Keratinocyte (primary cell): ENCODE measurements around the gene STARD10. TPM values are rescaled to one million over a fixed set of nuclear protein-coding genes. Genes with fewer than 3 reads are reported as not detected.

Source experiments
- DNase-seq: peaks from one replicate; pipeline ENCODE4 v3.0.0-alpha.2; 2011; ENCODE audit warnings: low read depth, missing footprints, low spot score
- FAIRE-seq: peaks from 2 replicates; lab custom pipeline; 2011; peaks lifted over from hg19 to GRCh38; lab: Jason Lieb, UNC
- H2AFZ ChIP-seq: 2 replicates; pipeline ENCODE4 v1.6.0; 2012; ENCODE audit warnings: low read length, control low read depth, inconsistent platforms; ENCODE audit not compliant: control insufficient read depth
- H3K27ac ChIP-seq: 2 replicates; pipeline ENCODE4 v1.5.1; 2011; ENCODE audit warnings: low read length; ENCODE audit not compliant: control insufficient read depth, insufficient read depth
- H3K27me3 ChIP-seq: 3 replicates; pipeline ENCODE4 v1.6.0; 2011; ENCODE audit warnings: low read length; ENCODE audit not compliant: control insufficient read depth, insufficient read depth; ENCODE audit errors: extremely low read depth
- H3K36me3 ChIP-seq, 2 experiments: 2 replicates in 1 of 2; 3 replicates in 1 of 2; pipeline ENCODE4 v1.5.1; 2011; ENCODE audit warnings: low read length in 2 of 2, mild to moderate bottlenecking in 1 of 2; ENCODE audit not compliant: control insufficient read depth in 2 of 2, insufficient read depth in 2 of 2; ENCODE audit errors: extremely low read depth in 1 of 2
- H3K4me1 ChIP-seq: 3 replicates; pipeline ENCODE4 v1.5.1; 2011; ENCODE audit warnings: low read length; ENCODE audit not compliant: control insufficient read depth, insufficient read depth; ENCODE audit errors: extremely low read depth
- H3K4me2 ChIP-seq: 3 replicates; pipeline ENCODE4 v1.6.0; 2011; ENCODE audit warnings: low read depth, low read length; ENCODE audit not compliant: control insufficient read depth, insufficient read depth; ENCODE audit errors: extremely low read depth
- H3K4me3 ChIP-seq, 3 experiments: fragments of 200-600 bp in 1 of 3; sonication (generic) in 1 of 3; 2 replicates in 2 of 3; 3 replicates in 1 of 3; pipeline ENCODE4 v1.5.1; 2011 to 2016; ENCODE audit warnings: low read length in 3 of 3, mild to moderate bottlenecking in 3 of 3, control low read depth in 2 of 3, inconsistent platforms in 1 of 3, low read depth in 1 of 3, mixed read lengths in 1 of 3, mixed run types in 1 of 3, moderate library complexity in 1 of 3; ENCODE audit not compliant: control insufficient read depth in 2 of 3, insufficient read depth in 2 of 3; ENCODE audit errors: extremely low read depth in 1 of 3
- H3K79me2 ChIP-seq: 2 replicates; pipeline ENCODE4 v1.6.0; 2012; ENCODE audit warnings: low read length; ENCODE audit not compliant: control insufficient read depth, insufficient read depth
- H3K9ac ChIP-seq: 3 replicates; pipeline ENCODE4 v1.6.0; 2011; ENCODE audit warnings: low read length; ENCODE audit not compliant: control insufficient read depth, insufficient read depth; ENCODE audit errors: extremely low read depth
- H3K9me1 ChIP-seq: 3 replicates; pipeline ENCODE4 v1.6.0; 2011; ENCODE audit warnings: low read length; ENCODE audit not compliant: control insufficient read depth, insufficient read depth; ENCODE audit errors: extremely low read depth
- H3K9me3 ChIP-seq: 2 replicates; pipeline ENCODE4 v1.5.1; 2012; ENCODE audit warnings: low read depth, low read length; ENCODE audit not compliant: control insufficient read depth
- H4K20me1 ChIP-seq: 3 replicates; pipeline ENCODE4 v1.6.0; 2011; ENCODE audit warnings: low read length; ENCODE audit not compliant: control insufficient read depth, insufficient read depth; ENCODE audit errors: extremely low read depth
- CTCF ChIP-seq, 3 experiments: IDR thresholded peaks in 1 of 3; conservative IDR thresholded peaks in 1 of 3; optimal IDR thresholded peaks in 1 of 3; 2 replicates in 2 of 3; 3 replicates in 1 of 3; pipeline versions ENCODE3 to v1.5.1; 2011; ENCODE audit warnings: low read length in 3 of 3, mild to moderate bottlenecking in 3 of 3, moderate library complexity in 2 of 3, control low read depth in 1 of 3, inconsistent platforms in 1 of 3; ENCODE audit not compliant: insufficient read depth in 2 of 3; ENCODE audit errors: extremely low read depth in 1 of 3
- EZH2 ChIP-seq: IDR thresholded peaks from one replicate; pipeline ENCODE4 v1.6.1; 2012; ENCODE audit warnings: inconsistent platforms, mild to moderate bottlenecking, low read length, moderate library complexity
- dilution Hi-C: fragments of 300-500 bp; cut with MboI; formaldehyde crosslinking; loops from one replicate; pipeline ENCODE4 v1.7.0; 2020; ENCODE audit warnings: low sequenced_read_pairs; ENCODE audit not compliant: extremely low pct_ligation_motif_present
- polyA plus RNA-seq, 5 experiments: library from polyadenylated mRNA; depleted of rRNA in 3 of 5; stranded (reverse) in 3 of 5; stranded (forward) in 1 of 5; unstranded in 1 of 5; fragments of >200 nt; gene quantifications; 1 replicate in 1 of 5; 2 replicates in 3 of 5; 3 replicates in 1 of 5; pipeline versions ENCODE4 v1.2.1 to v1.2.3, GENCODE V29; 2011 to 2012; ENCODE audit warnings: missing spikeins in 2 of 5, low read depth in 1 of 5, low replicate concordance in 1 of 5

Gene STARD10
- polyA plus RNA-seq, 1 donor (not counting 4 experiments of a cell fraction or from before 2014, with no cell fraction given): 67.0 TPM

- no peak for TF ChIP-seq CTCF (optimal IDR thresholded peaks at IDR 0.05 in 1 of 3, IDR thresholded peaks at IDR 0.05 in 1 of 3, conservative IDR thresholded peaks at IDR 0.05 in 1 of 3; ENCODE audit: extremely low read depth in 1 of 3, insufficient read depth in 2 of 3, low read length in 3 of 3)
- no peak for TF ChIP-seq EZH2
- Histone ChIP-seq H3K4me2 (no peak overlapping the region), H3K27me3 (no peaks in the 10 kb centered on the region), H3K4me3 (no peak overlapping the region), H3K9me3 (no peaks in the 10 kb centered on the region), H3K36me3 (peaks cover 0 to 5% of the 10 kb centered on the region in 2 experiments), H3K9ac (no peak overlapping the region), H4K20me1 (no peaks in the 10 kb centered on the region), H3K79me2 (no peaks in the 10 kb centered on the region), H2AFZ (no peak overlapping the region), H3K9me1 (no peaks in the 10 kb centered on the region), H3K4me1 (peaks cover 25% of the 10 kb centered on the region), H3K27ac (no peak overlapping the region)
- DNase-seq: no peak
- no peak for FAIRE-seq
- dilution Hi-C loops: no loop called here
These were observed 40.1 kb upstream of the STARD10 start for GRCh38 chr11:72833811-72834493.

- Histone ChIP-seq H3K79me2 (no peaks in the 10 kb centered on the region), H3K4me2 (no peak overlapping the region), H3K9ac (no peak overlapping the region), H3K27me3 (no peaks in the 10 kb centered on the region), H3K36me3 (peaks cover 0 to 8% of the 10 kb centered on the region in 2 experiments), H3K9me3 (no peaks in the 10 kb centered on the region), H2AFZ (no peak overlapping the region), H3K4me3 (no peak overlapping the region), H4K20me1 (no peaks in the 10 kb centered on the region), H3K9me1 (no peaks in the 10 kb centered on the region), H3K27ac (no peak overlapping the region), H3K4me1 (peaks cover 17% of the 10 kb centered on the region)
- TF ChIP-seq EZH2 (no peak), CTCF (optimal IDR thresholded peaks at IDR 0.05 in 1 of 3, IDR thresholded peaks at IDR 0.05 in 1 of 3, conservative IDR thresholded peaks at IDR 0.05 in 1 of 3; ENCODE audit: extremely low read depth in 1 of 3, insufficient read depth in 2 of 3, low read length in 3 of 3) (no peak)
- DNase-seq (no peak), FAIRE-seq (no peak)
- dilution Hi-C loops: no loop called here
These were observed 39.4 kb upstream of the STARD10 start for GRCh38 chr11:72833083-72833733.
